GM12878 (cell line): Measurements from ENCODE around the gene HDAC7. TPM values are rescaled to one million over a fixed set of nuclear protein-coding genes. Genes with fewer than 3 reads are reported as not detected.

Experiments
- ATAC-seq: fragments of 200-7000 bp; cut with Tn5 transposase; 3 replicates; pipeline ENCODE4 v1.9.1; 2020; ENCODE audit warnings: mild to moderate bottlenecking, moderate library complexity
- BruUV-seq: library from RNA; stranded (reverse); fragments of 400-500 nt; replicated peaks from 2 replicates; lab custom pipeline; 2021; lab: Mats Ljungman, UMichigan
- CTCF ChIA-PET: fragments of 300-600 bp; sonication (Branson Sonifier 250); formaldehyde crosslinking; extraction: SDS; loops from one replicate; lab custom pipeline; 2021; ENCODE audit warnings: inconsistent platforms; lab: Yijun Ruan, JAX
- POLR2A ChIA-PET: fragments of 350-600 bp; formaldehyde crosslinking; extraction: SDS; loops from one replicate; lab custom pipeline; 2021; ENCODE audit warnings: inconsistent platforms; lab: Charles Lee
- RAD21 ChIA-PET: fragments of 300-600 bp; sonication (Branson Sonifier 250); formaldehyde crosslinking; loops from one replicate; lab custom pipeline; 2023; ENCODE audit warnings: antibody characterized with exemption; ENCODE audit not compliant: unreplicated experiment; lab: Charles Lee
- SMC1A ChIA-PET: fragments of 300-600 bp; sonication (Branson Sonifier 250); formaldehyde crosslinking; loops from one replicate; lab custom pipeline; 2023; ENCODE audit not compliant: unreplicated experiment, uncharacterized antibody; lab: Charles Lee
- DNase-seq: peaks from one replicate; pipeline ENCODE4 v3.0.0-alpha.2; 2011; ENCODE audit warnings: low read depth, low spot score
- FAIRE-seq: peaks from 3 replicates; lab custom pipeline; 2011; peaks lifted over from hg19 to GRCh38; lab: Jason Lieb, UNC
- H2AFZ ChIP-seq: 2 replicates; pipeline ENCODE4 v1.6.0; 2011; ENCODE audit warnings: low read depth, low read length, control low read depth; ENCODE audit not compliant: control insufficient read depth
- H3K27ac ChIP-seq: 2 replicates; pipeline ENCODE4 v1.5.1; 2011; ENCODE audit warnings: control low read depth; ENCODE audit not compliant: control insufficient read depth, insufficient read depth
- H3K27me3 ChIP-seq, 2 experiments: replicated peaks in 1 of 2; 2 replicates each; pipeline versions ENCODE4 v1.6.0 to v1.6.1; 2011; ENCODE audit warnings: low read length in 1 of 2; ENCODE audit not compliant: control insufficient read depth in 2 of 2, insufficient read depth in 2 of 2
- H3K36me3 ChIP-seq, 2 experiments: 2 replicates each; pipeline ENCODE4 v1.5.1; 2011; ENCODE audit warnings: low read length in 1 of 2; ENCODE audit not compliant: control insufficient read depth in 2 of 2, insufficient read depth in 2 of 2
- H3K4me1 ChIP-seq: 2 replicates; pipeline ENCODE4 v1.6.1; 2011; ENCODE audit warnings: mild to moderate bottlenecking, low read length, moderate library complexity, mixed read lengths; ENCODE audit not compliant: control insufficient read depth, insufficient read depth
- H3K4me2 ChIP-seq: 2 replicates; pipeline ENCODE4 v1.6.0; 2011; ENCODE audit warnings: control low read depth; ENCODE audit not compliant: control insufficient read depth, insufficient read depth
- H3K4me3 ChIP-seq: fragments of 200-600 bp; sonication (generic); 2 replicates; pipeline ENCODE4 v1.5.1; 2016
- H3K79me2 ChIP-seq: 2 replicates; pipeline ENCODE4 v1.6.0; 2011; ENCODE audit warnings: low read length; ENCODE audit not compliant: control insufficient read depth, insufficient read depth
- H3K9ac ChIP-seq: 2 replicates; pipeline ENCODE4 v1.8.0; 2011; ENCODE audit warnings: low read length, control low read depth, mixed read lengths; ENCODE audit not compliant: control insufficient read depth, insufficient read depth
- H3K9me3 ChIP-seq: replicated peaks from 3 replicates; pipeline ENCODE4 v1.5.1; 2011; ENCODE audit warnings: mild to moderate bottlenecking, low read length; ENCODE audit not compliant: control insufficient read depth, insufficient read depth
- H4K20me1 ChIP-seq: 2 replicates; pipeline ENCODE4 v1.6.0; 2011; ENCODE audit not compliant: control insufficient read depth, insufficient read depth
- BRCA1 ChIP-seq: IDR thresholded peaks from 2 replicates; pipeline ENCODE4 v1.6.1; 2011; ENCODE audit warnings: low read depth, low read length, improper control_type of control experiment
- CTCF ChIP-seq, 3 experiments: IDR thresholded peaks in 2 of 3; conservative IDR thresholded peaks in 1 of 3; 2 replicates each; pipeline ENCODE4 v1.5.1; 2011; ENCODE audit warnings: low read depth in 3 of 3, low read length in 3 of 3, mild to moderate bottlenecking in 3 of 3, control low read depth in 2 of 3, moderate library complexity in 2 of 3, inconsistent platforms in 1 of 3, mixed read lengths in 1 of 3; ENCODE audit not compliant: control insufficient read depth in 2 of 3, insufficient read depth in 1 of 3; ENCODE audit errors: extremely low read depth in 1 of 3
- FOXK2 ChIP-seq: fragments of 450-650 bp; IDR thresholded peaks from 2 replicates; pipeline ENCODE4 v1.6.1; 2017; ENCODE audit warnings: mild to moderate bottlenecking, moderate library complexity
- KAT2A ChIP-seq: conservative IDR thresholded peaks from 2 replicates; pipeline ENCODE4 v1.6.1; 2011; ENCODE audit warnings: low read depth, low read length; ENCODE audit not compliant: control insufficient read depth
- RBBP5 ChIP-seq: fragments of 200-600 bp; sonication (generic); conservative IDR thresholded peaks from 2 replicates; pipeline ENCODE4 v1.6.1; 2016
- SPI1 ChIP-seq: IDR thresholded peaks from 2 replicates; pipeline ENCODE4 v1.6.1; 2011; ENCODE audit warnings: low read depth, mild to moderate bottlenecking, low read length, moderate library complexity, borderline replicate concordance; ENCODE audit not compliant: insufficient read depth
- TCF3 ChIP-seq: IDR thresholded peaks from 2 replicates; pipeline ENCODE4 v1.6.1; 2012; ENCODE audit warnings: low read depth, mild to moderate bottlenecking, low read length, borderline replicate concordance; ENCODE audit not compliant: insufficient read depth
- ZNF687 ChIP-seq: fragments of 450-650 bp; IDR thresholded peaks from 2 replicates; pipeline ENCODE4 v1.6.1; 2017; ENCODE audit warnings: mild to moderate bottlenecking, moderate library complexity
- ZZZ3 ChIP-seq: IDR thresholded peaks from 2 replicates; pipeline ENCODE4 v1.6.1; 2011; ENCODE audit warnings: low read depth; ENCODE audit not compliant: control insufficient read depth, insufficient read length
- WGBS: methylation state at CpG from one replicate; pipeline ENCODE4 v1.1.6; 2016; ENCODE audit warnings: low lambda C conversion rate; ENCODE audit not compliant: insufficient replicate concordance, insufficient coverage; ENCODE audit errors: missing lambda C conversion rate; 5-methylcytosine and 5-hydroxymethylcytosine counted together
- in situ Hi-C: fragments of 300-500 bp; cut with MboI; formaldehyde crosslinking; loops from 9 replicates; pipeline ENCODE4 v1.14.3; 2018; ENCODE audit warnings: mixed read lengths
- intact Hi-C: fragments of 100-400 bp; cut with micrococcal nuclease; formaldehyde crosslinking; loops from one replicate; pipeline ENCODE4 v1.14.2; 2022; ENCODE audit not compliant: unreplicated experiment
- polyA plus RNA-seq, 11 experiments: library from polyadenylated mRNA; depleted of rRNA in 4 of 11; unstranded in 6 of 11; stranded (reverse) in 5 of 11; fragments of >200 nt; fragmentation: Nextera tagmentation in 4 of 11; fragmentation: Illumina TruSeq in 1 of 11; extraction: Ambion mirVana in 4 of 11; extraction: Trizol in 1 of 11; gene quantifications; 1 replicate in 1 of 11; 2 replicates in 10 of 11; pipeline versions ENCODE4 v1.2.1 to v1.2.3, GENCODE V29; 2011 to 2016; ENCODE audit warnings: inconsistent platforms in 2 of 11, missing spikeins in 2 of 11, low read depth in 1 of 11
- total RNA-seq, 4 experiments: library from RNA; depleted of rRNA in 3 of 4; stranded (reverse); fragments of >200 nt in 3 of 4; fragmentation: Illumina TruSeq in 1 of 4; extraction: Trizol in 1 of 4; gene quantifications; 2 replicates each; pipeline versions ENCODE4 v1.2.1 to v1.2.3, GENCODE V29; 2013 to 2021

The HDAC7 gene
- total and polyA plus RNA-seq, 10 of the 15 experiments (the other 5 are each of a cell fraction or from before 2014, with no cell fraction given), result 0.47 to 18.3 (median 5.4) TPM

DNA sequence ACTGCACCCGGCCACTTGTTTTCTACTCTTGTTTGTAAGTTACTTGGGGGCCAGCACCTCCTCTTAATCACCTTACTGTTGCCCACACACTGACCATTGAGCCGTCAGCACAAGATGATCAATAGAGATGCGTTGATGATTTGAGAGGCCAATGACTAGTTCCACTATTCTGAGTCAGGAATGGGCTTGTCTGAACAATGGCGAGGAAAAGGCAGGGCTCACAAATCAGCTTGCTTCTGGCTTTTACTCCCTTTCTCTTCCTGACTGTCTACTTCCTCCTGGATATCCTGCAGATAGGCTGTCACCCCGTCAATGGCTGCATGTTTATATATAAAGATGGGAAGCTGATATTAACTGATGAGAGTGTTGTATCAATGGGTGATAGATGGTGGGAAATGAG lies 29.1 kb upstream of the HDAC7 start:
- Histone ChIP-seq H3K9ac (no peak overlapping the region), H3K4me3 (no peak overlapping the region), H3K27me3 (no peaks in the 10 kb centered on the region), H4K20me1 (no peaks in the 10 kb centered on the region), H3K36me3 (no peaks in the 10 kb centered on the region), H3K27ac (no peak overlapping the region), H3K4me2 (no peak overlapping the region), H2AFZ (no peak overlapping the region), H3K9me3 (no peaks in the 10 kb centered on the region), H3K4me1 (no peaks in the 10 kb centered on the region), H3K79me2 (no peaks in the 10 kb centered on the region)
- ATAC-seq (no peak), DNase-seq (no peak), FAIRE-seq (no peak)
- 71% methylated on average over 5 of the region's 5 CpGs for WGBS
- in situ Hi-C loops (no loop called here), intact Hi-C loops (no loop called here)
- ChIA-PET SMC1A (no interaction called here), CTCF (interaction anchor here (0.8 to 4.3 kb wide), 3 partner anchors 11 to 340 kb away, joined by 4 to 21 read pairs (median 4); no protein-coding TSS in a partner anchor), POLR2A (no interaction called here), RAD21 (interaction anchor here (1.0 to 1.4 kb wide), 2 partner anchors 10 to 114 kb away, joined by 4 to 5 read pairs; partner anchors contain the start of gene TMEM106C)
- no TSS peak for BruUV-seq
- TF ChIP-seq FOXK2 (no peak), BRCA1 (no peak)

DNA sequence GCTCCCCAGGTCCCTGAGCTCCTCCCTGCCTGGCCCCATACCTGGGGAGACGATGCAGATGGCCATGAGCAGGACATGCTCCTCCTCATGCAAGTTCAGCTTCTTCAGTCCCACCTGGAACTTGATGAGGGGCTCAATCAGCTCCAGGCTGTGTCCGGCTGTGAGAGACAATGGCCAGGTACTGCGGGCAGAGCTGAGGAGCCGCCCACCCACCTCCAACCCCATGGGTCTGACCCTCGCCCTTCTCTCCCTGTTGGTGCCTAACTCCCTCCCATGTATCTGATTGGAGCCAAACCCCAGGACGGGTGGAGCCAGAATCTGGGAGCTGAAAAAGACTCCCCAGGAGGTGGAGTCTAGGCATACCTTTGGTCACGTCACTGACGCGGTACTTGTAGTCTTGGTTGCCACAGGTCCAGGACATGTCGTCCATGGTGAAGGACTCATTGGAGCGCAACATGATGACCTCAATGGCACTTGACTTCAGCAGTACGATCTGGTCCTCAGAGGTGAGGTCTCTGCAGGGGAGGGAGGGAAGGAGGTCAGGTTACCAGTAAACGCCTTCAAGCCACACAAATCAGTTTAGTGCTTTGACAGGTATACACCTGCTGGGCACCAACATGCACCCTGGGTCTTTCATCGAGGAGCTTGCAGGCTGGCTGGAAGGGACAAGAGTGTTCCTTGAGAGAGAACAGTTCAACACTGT lies 26.7 kb upstream of the HDAC7 start:
- SMC1A ChIA-PET, result interaction anchor here (0.8 to 1.7 kb wide), 3 partner anchors 8 to 71 kb away, joined by 3 to 6 read pairs (median 3); no protein-coding TSS in a partner anchor
- no peak overlapping the region for H2AFZ ChIP-seq
- H3K36me3 ChIP-seq, result no peaks in the 10 kb centered on the region
- RAD21 ChIA-PET, result no interaction called here
- H3K79me2 ChIP-seq, result no peaks in the 10 kb centered on the region
- no peak overlapping the region for H3K4me3 ChIP-seq
- no peaks in the 10 kb centered on the region; a peak in 2 of 4 replicates for H3K27me3 ChIP-seq
- CTCF ChIA-PET, result interaction anchor here (0.8 to 4.3 kb wide), 6 partner anchors 8 to 103 kb away, joined by 3 to 21 read pairs (median 3); partner anchors contain the start of gene VDR
- POLR2A ChIA-PET, result interaction anchor here (1.1 kb wide), 1 partner anchor 140 kb away, joined by 3 read pairs; the partner anchor contains the start of gene RPAP3
- in situ Hi-C loops, result no loop called here
- no peak overlapping the region for H3K9ac ChIP-seq
- H3K4me1 ChIP-seq, result no peaks in the 10 kb centered on the region
- no peak overlapping the region for H3K27ac ChIP-seq
- BruUV-seq, result no TSS peak
- intact Hi-C loops, result no loop called here
- ATAC-seq, result no peak
- FAIRE-seq, result no peak
- H3K9me3 ChIP-seq, result no peaks in the 10 kb centered on the region
- DNase-seq, result no peak
- H4K20me1 ChIP-seq, result no peaks in the 10 kb centered on the region
- 84% methylated on average over 14 of the region's 14 CpGs for WGBS
- H3K4me2 ChIP-seq, result no peak overlapping the region
- TF ChIP-seq TCF3 (no peak), ZZZ3 (no peak), KAT2A (no peak), SPI1 (no peak), CTCF (IDR thresholded peaks at IDR 0.05 in 2 of 3, conservative IDR thresholded peaks at IDR 0.05 in 1 of 3; ENCODE audit: control insufficient read depth in 2 of 3, extremely low read depth in 1 of 3, insufficient read depth in 1 of 3, low read depth in 3 of 3, low read length in 3 of 3) (no peak), ZNF687 (no peak), RBBP5 (no peak)
